Right lobe of liver (tissue), 4 donors: ENCODE measurements around the gene MITD1.

Experiments used
- CTCF ChIP-seq, 4 donors: fragments of 200-600 bp in 3 of 4; fragments of 450-650 bp in 1 of 4; IDR thresholded peaks; one replicate each; pipeline versions ENCODE4 v1.5.1 to v1.8.0; 2016 to 2022; ENCODE audit warnings: antibody characterized with exemption in 4 of 4, mild to moderate bottlenecking in 2 of 4
- POLR2A ChIP-seq: fragments of 450-650 bp; IDR thresholded peaks from one replicate; pipeline ENCODE4 v1.6.1; 2017; ENCODE audit warnings: antibody characterized with exemption, mild to moderate bottlenecking
- donor health status: DM: no; HTN: no; CAD: no.
- donor health status: DM: no; HTN: no; CAD: no.
- donor health status: DM: no; HTN: yes; CAD: no.

- no peak for TF ChIP-seq POLR2A
- TF ChIP-seq CTCF (IDR thresholded peaks at IDR 0.05): no peak
Observed at GRCh38 chr2:99181624-99182000, 754 bp upstream of the MITD1 start.
